Osteocyte (in vitro differentiated cells): ENCODE results near the gene OTUB2. TPM values are rescaled to one million over a fixed set of nuclear protein-coding genes. Genes with fewer than 3 reads are reported as not detected.

Source experiments
- DNase-seq: peaks from one replicate; pipeline ENCODE4 v3.0.0; 2021; ENCODE audit warnings: mixed read lengths; ENCODE audit not compliant: unreplicated experiment; ENCODE audit errors: extremely low spot score
- H3K27ac Mint-ChIP-seq: one replicate; pipeline ENCODE4 v1.8.0; 2021; ENCODE audit warnings: mild to moderate bottlenecking, mixed read lengths; ENCODE audit not compliant: unreplicated experiment
- H3K27me3 Mint-ChIP-seq: one replicate; pipeline ENCODE4 v1.8.0; 2021; ENCODE audit warnings: mixed read lengths; ENCODE audit not compliant: unreplicated experiment
- H3K36me3 Mint-ChIP-seq: one replicate; pipeline ENCODE4 v1.8.0; 2021; ENCODE audit warnings: mixed read lengths; ENCODE audit not compliant: unreplicated experiment
- H3K4me1 Mint-ChIP-seq: one replicate; pipeline ENCODE4 v1.8.0; 2021; ENCODE audit warnings: mixed read lengths; ENCODE audit not compliant: unreplicated experiment
- H3K4me3 Mint-ChIP-seq: one replicate; pipeline ENCODE4 v1.8.0; 2021; ENCODE audit warnings: mild to moderate bottlenecking, moderate library complexity, mixed read lengths; ENCODE audit not compliant: unreplicated experiment
- H3K9me3 Mint-ChIP-seq: one replicate; pipeline ENCODE4 v1.8.0; 2021; ENCODE audit warnings: mixed read lengths; ENCODE audit not compliant: unreplicated experiment
- CTCF ChIP-seq: fragments of 200-600 bp; sonication (generic); IDR thresholded peaks from 2 replicates; pipeline ENCODE4 v1.5.0; 2021; ENCODE audit warnings: antibody characterized with exemption, mild to moderate bottlenecking, moderate library complexity
- total RNA-seq: library from RNA; stranded (reverse); gene quantifications from 2 replicates; pipeline ENCODE4 v1.2.1, GENCODE V29; 2021

The OTUB2 gene
- total RNA-seq, 1 donor from 2014 or later, result 1.3 TPM

- Mint-ChIP-seq H3K27ac (no peak overlapping the region), H3K4me1 (no peaks in the 10 kb centered on the region), H3K4me3 (no peak overlapping the region), H3K9me3 (no peaks in the 10 kb centered on the region), H3K36me3 (no peaks in the 10 kb centered on the region), H3K27me3 (peaks cover 61% of the 10 kb centered on the region)
- no peak for DNase-seq
- TF ChIP-seq CTCF, result no peak
Observed at GRCh38 chr14:94014382-94014781, 11.8 kb upstream of the OTUB2 start.

- H3K4me1 Mint-ChIP-seq, result no peaks in the 10 kb centered on the region
- no peak overlapping the region for H3K27ac Mint-ChIP-seq
- TF ChIP-seq CTCF, result no peak
- peaks cover 59% of the 10 kb centered on the region for H3K27me3 Mint-ChIP-seq
- H3K9me3 Mint-ChIP-seq, result no peaks in the 10 kb centered on the region
- DNase-seq, result no peak
- no peaks in the 10 kb centered on the region for H3K36me3 Mint-ChIP-seq
- no peak overlapping the region for H3K4me3 Mint-ChIP-seq
Observed at GRCh38 chr14:94015223-94015622, 10.9 kb upstream of the OTUB2 start.

GRCh38 chr14:94016446-94016976 lies 9.6 kb upstream of the OTUB2 start:
- H3K4me3 Mint-ChIP-seq, result no peak overlapping the region
- peaks cover 54% of the 10 kb centered on the region for H3K27me3 Mint-ChIP-seq
- H3K4me1 Mint-ChIP-seq, result peaks cover under 1% of the 10 kb centered on the region
- no peak overlapping the region for H3K27ac Mint-ChIP-seq
- no peak for DNase-seq
- TF ChIP-seq CTCF, result no peak
- no peaks in the 10 kb centered on the region for H3K36me3 Mint-ChIP-seq
- no peaks in the 10 kb centered on the region for H3K9me3 Mint-ChIP-seq

- peaks cover 60% of the 10 kb centered on the region for H3K27me3 Mint-ChIP-seq
- no peak for TF ChIP-seq CTCF
Observed at GRCh38 chr14:94018308-94018707, 7.8 kb upstream of the OTUB2 start.

GRCh38 chr14:94019329-94019728 lies 6.8 kb upstream of the OTUB2 start:
- Mint-ChIP-seq H3K36me3 (no peaks in the 10 kb centered on the region), H3K4me1 (peaks cover 5% of the 10 kb centered on the region), H3K4me3 (no peak overlapping the region), H3K9me3 (no peaks in the 10 kb centered on the region), H3K27ac (no peak overlapping the region), H3K27me3 (peaks cover 54% of the 10 kb centered on the region)
- TF ChIP-seq CTCF, result no peak
- DNase-seq, result no peak

More at GRCh38 chr14:94018308-94018707, 7.8 kb upstream of the OTUB2 start:
- no peaks in the 10 kb centered on the region for H3K36me3 Mint-ChIP-seq
- no peaks in the 10 kb centered on the region for H3K9me3 Mint-ChIP-seq
- H3K4me3 Mint-ChIP-seq, result no peak overlapping the region
- no peak for DNase-seq
- H3K4me1 Mint-ChIP-seq, result peaks cover 5% of the 10 kb centered on the region
- H3K27ac Mint-ChIP-seq, result no peak overlapping the region
